Thyroid gland (tissue), 4 donors: Measurements from ENCODE around the gene PPP2R3A.

Experiments
- POLR2A ChIP-seq, 2 donors: fragments of 450-650 bp; IDR thresholded peaks; one replicate each; pipeline ENCODE4 v1.6.1; 2017; ENCODE audit warnings: antibody characterized with exemption in 2 of 2, mild to moderate bottlenecking in 2 of 2, moderate library complexity in 1 of 2
- TF ChIP-seq, protein P1 (sequence below), 6 experiments: fragments of 200-600 bp in 3 of 6; fragments of 450-650 bp in 3 of 6; sonication (generic) in 3 of 6; IDR thresholded peaks; one replicate each; pipeline ENCODE4 v1.5.1; 2016 to 2019; ENCODE audit warnings: antibody characterized with exemption in 6 of 6, mild to moderate bottlenecking in 2 of 6, inconsistent platforms in 1 of 6, moderate library complexity in 1 of 6

DNA sequence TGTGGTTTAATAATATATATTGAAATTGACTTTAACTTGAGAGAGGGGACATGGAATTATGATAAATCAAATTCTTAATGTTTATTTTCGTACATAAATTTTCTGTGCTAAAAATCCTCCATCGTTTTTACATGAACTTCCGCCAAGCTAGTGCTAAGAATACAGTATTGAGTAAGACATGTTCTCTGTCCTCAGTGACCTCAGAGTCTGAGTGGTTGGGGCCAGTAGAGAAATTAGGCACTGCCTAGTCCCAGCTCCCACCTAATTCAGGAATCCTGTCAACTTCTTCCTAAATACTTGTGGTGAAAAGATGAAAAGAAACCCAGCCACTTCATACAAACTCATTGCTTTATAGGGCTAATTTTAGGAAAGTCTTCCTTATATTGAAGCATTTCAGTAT is 110.3 kb downstream of the PPP2R3A start:
- TF ChIP-seq POLR2A (IDR thresholded peaks at IDR 0.05), result no peak
- TF ChIP-seq, protein P1, sequence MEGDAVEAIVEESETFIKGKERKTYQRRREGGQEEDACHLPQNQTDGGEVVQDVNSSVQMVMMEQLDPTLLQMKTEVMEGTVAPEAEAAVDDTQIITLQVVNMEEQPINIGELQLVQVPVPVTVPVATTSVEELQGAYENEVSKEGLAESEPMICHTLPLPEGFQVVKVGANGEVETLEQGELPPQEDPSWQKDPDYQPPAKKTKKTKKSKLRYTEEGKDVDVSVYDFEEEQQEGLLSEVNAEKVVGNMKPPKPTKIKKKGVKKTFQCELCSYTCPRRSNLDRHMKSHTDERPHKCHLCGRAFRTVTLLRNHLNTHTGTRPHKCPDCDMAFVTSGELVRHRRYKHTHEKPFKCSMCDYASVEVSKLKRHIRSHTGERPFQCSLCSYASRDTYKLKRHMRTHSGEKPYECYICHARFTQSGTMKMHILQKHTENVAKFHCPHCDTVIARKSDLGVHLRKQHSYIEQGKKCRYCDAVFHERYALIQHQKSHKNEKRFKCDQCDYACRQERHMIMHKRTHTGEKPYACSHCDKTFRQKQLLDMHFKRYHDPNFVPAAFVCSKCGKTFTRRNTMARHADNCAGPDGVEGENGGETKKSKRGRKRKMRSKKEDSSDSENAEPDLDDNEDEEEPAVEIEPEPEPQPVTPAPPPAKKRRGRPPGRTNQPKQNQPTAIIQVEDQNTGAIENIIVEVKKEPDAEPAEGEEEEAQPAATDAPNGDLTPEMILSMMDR (IDR thresholded peaks at IDR 0.05), result no peak
